ENCODE data around the gene MAP1LC3B2. TPM values are rescaled to one million over a fixed set of nuclear protein-coding genes. Genes with fewer than 3 reads are reported as not detected.

Gene MAP1LC3B2
- total and polyA plus RNA-seq, 2 of the 8 experiments (the other 6 are each of a cell fraction or from before 2014, with no cell fraction given), result 0.39 to 1.5 TPM

GRCh38 chr12:116613256-116613655 lies 54.1 kb downstream of the MAP1LC3B2 start (continued):
- no peak for TF ChIP-seq CTCF (IDR thresholded peaks at IDR 0.05; ENCODE audit: control extremely low read depth in 1 of 3, insufficient read depth in 1 of 3, low read depth in 1 of 3, low read length in 3 of 3)

Measured in H1 (cell line).